GM19238 (cell line): Measurements from ENCODE around the gene TOM1L2.
"Not testable (repeated sequence)": the region's sequence is repeated elsewhere in the genome, so short reads cannot be mapped to it uniquely, and the experiment has no call there.

Experiments used
- DNase-seq: peaks from one replicate; pipeline ENCODE4 v3.0.0; 2011; ENCODE audit warnings: low spot score; ENCODE audit not compliant: insufficient read length

Gene TOM1L2

DNA sequence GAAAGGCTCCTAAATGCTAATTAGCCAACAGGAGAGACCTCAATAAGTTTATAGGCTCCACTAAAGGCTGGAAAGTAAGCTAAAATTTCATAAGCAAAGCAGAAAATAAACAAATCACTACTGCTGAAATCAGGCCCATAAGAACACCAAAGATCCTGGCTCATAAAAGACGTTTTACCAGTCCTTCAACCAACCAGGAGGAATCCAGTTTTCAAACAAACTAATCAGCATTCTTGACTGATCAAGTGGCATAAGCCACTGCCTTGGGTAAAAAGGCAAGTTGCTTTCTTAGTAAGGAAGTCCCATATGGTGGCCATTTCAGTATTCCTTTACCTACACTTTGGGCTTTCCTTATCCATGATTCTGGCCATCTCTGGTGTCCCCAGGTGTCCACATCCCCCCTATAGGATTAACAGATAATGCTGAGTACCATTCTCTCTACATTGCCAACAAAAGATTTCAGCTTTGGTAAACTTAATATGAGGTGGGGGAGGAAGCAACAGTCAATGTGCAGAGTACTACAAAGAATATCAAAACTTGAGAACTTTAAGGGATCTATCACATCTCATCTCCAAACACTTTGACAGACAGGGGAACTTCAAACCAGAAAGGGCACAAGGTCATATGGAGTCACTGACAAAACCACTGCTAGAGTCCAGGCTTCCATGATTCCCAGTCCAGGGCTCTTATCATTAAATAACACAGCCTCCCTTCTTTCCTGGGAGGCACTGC lies 1.3 kb downstream of the TOM1L2 start:
- DNase-seq = no peak

GRCh38 chr17:17966399-17966798 lies 5.8 kb downstream of the TOM1L2 start:
- DNase-seq = no peak

GRCh38 chr17:17965152-17965721 lies 7.0 kb downstream of the TOM1L2 start:
- no peak for DNase-seq

GRCh38 chr17:17964710-17965109 lies 7.5 kb downstream of the TOM1L2 start:
- no peak for DNase-seq

DNA sequence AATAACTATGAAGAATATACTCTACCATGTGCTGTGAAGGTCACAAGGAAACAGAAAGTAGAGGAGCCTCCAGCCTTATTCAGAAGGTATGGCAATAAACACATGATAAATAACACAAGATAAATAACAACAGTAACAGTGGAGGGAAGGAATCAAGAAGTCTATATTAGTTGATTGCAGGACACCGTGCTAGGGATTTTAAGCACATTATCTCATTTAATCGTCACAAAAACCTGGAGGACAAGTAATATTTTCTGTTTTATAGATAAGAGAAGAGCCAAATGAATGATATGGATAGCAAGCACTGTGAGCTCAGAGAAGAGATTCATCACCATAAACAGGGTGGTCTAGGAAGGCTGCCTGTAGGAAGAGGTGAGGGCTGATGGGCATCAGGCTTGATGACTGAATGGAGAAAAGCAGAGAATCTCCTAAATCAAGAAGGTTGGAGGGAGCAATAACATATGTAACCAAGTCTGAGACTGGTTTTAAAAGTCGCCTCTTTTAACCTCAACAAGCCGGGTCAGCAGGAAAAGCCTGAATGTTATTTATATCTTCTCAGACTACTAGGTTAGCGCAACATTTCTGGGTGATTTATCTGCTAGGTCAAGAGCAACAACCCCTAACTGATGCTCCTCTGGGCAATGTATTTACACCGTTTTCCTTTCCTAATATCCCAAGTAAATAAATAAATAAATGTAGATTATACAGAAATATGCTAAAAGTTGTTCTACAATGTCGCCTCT lies 8.3 kb downstream of the TOM1L2 start:
- no peak for DNase-seq

DNA sequence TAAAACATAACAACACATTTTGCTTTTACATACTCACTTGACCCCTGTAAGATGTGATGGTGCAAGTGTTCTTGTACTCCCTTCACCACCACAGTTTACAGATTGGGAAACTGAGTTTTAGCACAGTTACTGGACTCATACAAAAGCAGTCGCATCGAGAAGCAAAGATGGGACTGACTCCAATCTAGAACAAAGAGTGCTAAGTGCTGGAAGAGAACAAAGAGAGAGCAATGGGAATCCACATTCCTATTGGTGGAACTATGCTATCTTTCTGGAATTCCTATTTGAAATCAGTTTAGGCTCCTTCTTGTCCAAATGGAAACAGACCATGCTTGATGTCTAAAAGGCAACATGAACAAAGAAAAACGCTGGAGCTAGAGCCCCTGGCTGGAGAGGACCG lies 9.1 kb downstream of the TOM1L2 start:
- DNase-seq = no peak

DNA sequence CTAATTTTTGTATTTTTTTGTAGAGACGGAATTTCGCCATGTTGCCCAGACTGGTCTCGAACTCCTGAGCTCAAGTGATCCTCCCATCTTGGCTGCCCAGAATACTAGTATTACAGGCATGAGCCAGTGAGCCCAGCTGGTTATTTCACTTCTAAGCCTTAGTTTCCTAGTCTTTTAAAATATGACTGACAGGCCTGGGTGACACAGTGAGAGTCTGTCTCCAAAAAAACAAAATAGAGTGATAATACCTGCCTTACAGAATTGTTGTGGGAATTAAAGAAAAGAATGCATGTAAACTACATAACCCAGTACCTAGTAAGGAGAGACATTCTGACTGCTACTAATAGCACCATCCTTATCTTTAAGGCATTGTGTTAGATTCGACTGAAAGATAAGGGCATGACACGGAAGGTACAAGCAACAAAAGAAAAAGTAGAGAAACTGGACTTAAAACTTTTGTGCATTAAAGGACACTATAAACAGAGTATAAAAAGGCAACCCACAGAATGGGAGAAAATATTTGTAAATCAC lies 11.6 kb downstream of the TOM1L2 start:
- DNase-seq = no peak

GRCh38 chr17:17959520-17960361 lies 12.5 kb downstream of the TOM1L2 start:
- peak; percentile 60 for DNase-seq

DNA sequence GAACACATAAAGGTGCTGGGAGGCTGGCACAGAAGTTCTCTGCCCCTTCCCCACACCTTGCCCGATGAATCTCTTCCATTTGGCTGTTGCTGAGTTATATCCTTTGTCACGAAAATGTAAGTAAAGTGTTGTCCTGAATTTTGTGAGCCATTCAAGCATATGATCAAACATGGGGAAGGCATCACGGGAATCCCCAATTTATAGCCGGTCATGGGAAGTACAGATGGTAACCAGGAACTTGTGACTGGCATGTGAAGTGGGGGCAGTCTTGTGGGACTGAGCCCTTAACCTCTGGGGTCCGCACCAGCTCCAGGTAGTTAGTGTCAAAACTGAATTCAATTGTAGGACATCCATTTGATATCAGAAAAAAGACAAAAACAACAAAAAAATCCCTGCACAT lies 13.2 kb downstream of the TOM1L2 start:
- no peak for DNase-seq

GRCh38 chr17:17957584-17957916 lies 14.7 kb downstream of the TOM1L2 start:
- DNase-seq = no peak

- not testable (repeated sequence) for DNase-seq
Observed at GRCh38 chr17:17955790-17956341, 16.3 kb downstream of the TOM1L2 start.

DNA sequence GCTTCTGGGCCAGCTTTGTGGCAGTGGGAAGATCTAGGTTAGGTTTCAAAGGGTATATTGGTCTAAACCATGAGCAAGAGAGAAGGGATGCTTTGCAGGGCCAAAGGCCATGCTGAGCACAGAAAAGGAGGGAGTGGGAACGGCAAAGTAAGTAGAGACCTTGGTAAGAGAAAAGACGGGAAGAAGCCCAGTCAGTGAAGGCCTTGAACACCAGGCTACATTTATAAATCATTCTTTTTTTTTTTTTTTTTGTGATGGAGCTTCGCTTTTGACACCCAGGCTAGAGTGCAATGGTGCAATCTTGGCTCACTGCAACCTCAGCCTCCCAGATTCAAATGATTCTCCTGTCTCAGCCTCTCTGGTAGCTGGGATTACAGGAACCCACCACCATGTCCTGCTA lies 18.1 kb downstream of the TOM1L2 start:
- DNase-seq = no peak

- no peak for DNase-seq
Observed at GRCh38 chr17:17952691-17953090, 19.5 kb downstream of the TOM1L2 start.

DNA sequence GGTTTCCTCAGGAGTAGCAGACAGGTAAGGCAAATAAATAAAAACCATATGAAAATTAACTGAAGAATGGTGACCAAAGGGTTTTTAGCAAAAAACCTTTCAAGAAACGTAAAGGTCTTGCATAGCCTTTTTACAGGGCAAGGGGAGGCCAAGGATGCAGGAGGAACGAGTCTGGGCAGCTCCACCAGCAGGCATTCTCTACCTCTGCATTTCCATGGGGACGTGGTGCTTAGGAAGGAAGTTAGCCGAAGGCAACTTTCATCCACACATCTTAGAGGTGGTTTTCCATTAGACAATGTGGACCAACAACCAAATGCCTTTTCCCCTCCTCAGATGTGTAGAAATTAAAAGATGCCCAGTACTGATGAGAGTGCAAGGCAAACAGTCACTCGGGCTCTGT lies 20.7 kb downstream of the TOM1L2 start:
- DNase-seq = no peak

DNA sequence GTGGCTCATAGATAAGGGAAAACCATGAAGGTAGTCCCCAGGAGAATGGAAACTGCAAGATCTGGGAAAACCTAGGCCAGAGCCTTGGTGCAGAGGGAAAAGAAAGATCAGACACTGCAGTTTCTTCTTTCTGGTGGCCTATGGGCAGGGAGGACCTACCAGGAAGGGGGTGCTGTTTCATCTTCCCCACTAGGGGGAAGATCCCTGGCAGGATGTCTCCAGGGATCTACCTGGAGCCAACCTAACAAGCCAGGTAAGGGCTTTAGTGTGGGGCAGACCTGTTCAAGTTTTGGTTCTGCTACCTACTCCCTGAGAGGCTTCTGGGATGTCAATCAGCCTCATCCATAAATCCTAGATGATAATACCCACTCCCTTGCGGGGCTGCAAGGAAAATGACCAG lies 21.4 kb downstream of the TOM1L2 start:
- no peak for DNase-seq

GRCh38 chr17:17950347-17950746 lies 21.9 kb downstream of the TOM1L2 start:
- no peak for DNase-seq

- no peak for DNase-seq
Observed at GRCh38 chr17:17947966-17948365, 24.2 kb downstream of the TOM1L2 start.

DNA sequence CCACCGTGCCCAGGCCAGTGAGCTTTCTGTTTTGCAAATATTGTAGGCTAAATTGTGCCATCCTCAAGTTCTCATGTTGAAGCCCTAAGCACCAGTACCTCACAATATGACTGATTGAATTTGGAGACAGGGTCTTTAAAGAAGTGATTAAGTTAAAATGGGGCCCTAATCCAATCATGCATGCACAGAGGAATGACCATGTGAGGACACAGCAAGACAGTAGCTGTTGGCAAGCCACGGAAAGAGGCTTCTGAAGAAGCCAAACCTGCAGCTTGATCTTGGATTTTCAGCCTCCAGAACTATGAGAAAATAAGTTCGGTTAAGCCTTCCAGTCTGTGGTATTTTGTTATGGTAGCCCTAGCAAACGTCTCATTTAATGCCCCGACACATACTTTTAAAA lies 24.9 kb downstream of the TOM1L2 start:
- no peak for DNase-seq

GRCh38 chr17:17946093-17946492 lies 26.1 kb downstream of the TOM1L2 start:
- no peak for DNase-seq

DNA sequence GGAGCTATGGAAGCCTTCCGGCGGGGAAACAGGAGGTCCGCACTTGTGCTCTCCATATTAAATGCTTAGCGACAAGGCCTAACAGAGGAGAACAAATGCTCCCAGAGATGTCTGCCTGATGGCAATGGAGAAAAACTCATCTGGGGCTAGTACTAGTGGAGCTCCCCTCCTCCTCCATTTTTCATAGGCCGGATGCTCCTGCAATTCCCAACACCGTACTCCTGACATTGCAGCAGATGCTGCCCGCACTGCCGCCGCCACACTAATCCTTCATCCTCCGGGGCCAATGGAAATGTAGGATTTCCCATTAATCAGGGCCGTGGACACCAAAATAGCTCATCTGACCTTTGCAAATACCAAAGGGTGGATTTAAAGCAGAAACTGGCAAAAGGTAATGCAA lies 27.5 kb downstream of the TOM1L2 start:
- no peak for DNase-seq

DNA sequence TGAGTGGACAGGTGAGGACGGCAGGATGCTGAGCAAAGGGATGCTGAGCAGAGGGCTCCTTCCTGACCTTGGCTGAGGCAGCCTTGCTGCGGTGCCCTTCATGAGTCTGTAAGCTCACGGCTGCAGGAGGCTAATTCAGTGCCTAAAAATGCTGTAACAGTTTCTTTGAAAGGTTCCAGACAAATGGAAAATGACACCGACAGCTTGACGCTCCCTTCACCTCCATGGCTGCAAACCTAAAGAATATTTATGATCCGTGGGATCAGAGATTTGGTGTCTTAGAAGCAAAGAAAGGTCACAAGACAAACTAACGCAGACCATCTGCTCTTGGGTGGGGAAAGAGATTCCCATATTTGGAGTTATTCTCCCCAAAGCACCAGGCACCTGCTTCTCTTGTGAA lies 28.0 kb downstream of the TOM1L2 start:
- no peak for DNase-seq
